GM12891 (cell line): ENCODE data around the gene SEMA3A. TPM values are rescaled to one million over a fixed set of nuclear protein-coding genes. Genes with fewer than 3 reads are reported as not detected.
A peak's percentile ranks its signal among the peaks of the same experiment; 100 is the strongest.
"Not testable (repeated sequence)": the region's sequence is repeated elsewhere in the genome, so short reads cannot be mapped to it uniquely, and the experiment has no call there.

Experiments
- DNase-seq: peaks from one replicate; pipeline ENCODE4 v3.0.0; 2011; ENCODE audit warnings: low spot score; ENCODE audit not compliant: insufficient read length
- FAIRE-seq: peaks from 2 replicates; lab custom pipeline; 2011; peaks lifted over from hg19 to GRCh38; lab: Jason Lieb, UNC
- PAX5 ChIP-seq: IDR thresholded peaks from 2 replicates; pipeline ENCODE4 v1.6.1; 2011; ENCODE audit warnings: low read length, moderate library complexity, mild to moderate bottlenecking; ENCODE audit not compliant: insufficient read depth, severe bottlenecking
- POLR2A ChIP-seq: IDR thresholded peaks from 2 replicates; pipeline ENCODE4 v1.6.1; 2011; ENCODE audit warnings: low read depth, low read length, control low read depth
- POLR2AphosphoS5 ChIP-seq: IDR thresholded peaks from 2 replicates; pipeline ENCODE4 v1.6.1; 2011; ENCODE audit warnings: low read depth, low read length, control low read depth
- POU2F2 ChIP-seq: IDR thresholded peaks from 2 replicates; pipeline ENCODE4 v1.6.1; 2011; ENCODE audit warnings: low read depth, mild to moderate bottlenecking, control low read depth, low read length, moderate library complexity
- SPI1 ChIP-seq: IDR thresholded peaks from 2 replicates; pipeline ENCODE4 v1.6.1; 2011; ENCODE audit warnings: low read depth, low read length, control low read depth
- TAF1 ChIP-seq: IDR thresholded peaks from 2 replicates; pipeline ENCODE4 v1.6.1; 2011; ENCODE audit warnings: low read depth, low read length, control low read depth
- polyA plus RNA-seq: library from polyadenylated mRNA; unstranded; fragments of >200 nt; gene quantifications from one replicate; pipeline ENCODE4 v1.2.1, GENCODE V29; 2012; ENCODE audit warnings: low read depth, missing spikeins, inconsistent platforms; ENCODE audit not compliant: missing spikeins

SEMA3A gene
- polyA plus RNA-seq = 0.85 TPM

DNA sequence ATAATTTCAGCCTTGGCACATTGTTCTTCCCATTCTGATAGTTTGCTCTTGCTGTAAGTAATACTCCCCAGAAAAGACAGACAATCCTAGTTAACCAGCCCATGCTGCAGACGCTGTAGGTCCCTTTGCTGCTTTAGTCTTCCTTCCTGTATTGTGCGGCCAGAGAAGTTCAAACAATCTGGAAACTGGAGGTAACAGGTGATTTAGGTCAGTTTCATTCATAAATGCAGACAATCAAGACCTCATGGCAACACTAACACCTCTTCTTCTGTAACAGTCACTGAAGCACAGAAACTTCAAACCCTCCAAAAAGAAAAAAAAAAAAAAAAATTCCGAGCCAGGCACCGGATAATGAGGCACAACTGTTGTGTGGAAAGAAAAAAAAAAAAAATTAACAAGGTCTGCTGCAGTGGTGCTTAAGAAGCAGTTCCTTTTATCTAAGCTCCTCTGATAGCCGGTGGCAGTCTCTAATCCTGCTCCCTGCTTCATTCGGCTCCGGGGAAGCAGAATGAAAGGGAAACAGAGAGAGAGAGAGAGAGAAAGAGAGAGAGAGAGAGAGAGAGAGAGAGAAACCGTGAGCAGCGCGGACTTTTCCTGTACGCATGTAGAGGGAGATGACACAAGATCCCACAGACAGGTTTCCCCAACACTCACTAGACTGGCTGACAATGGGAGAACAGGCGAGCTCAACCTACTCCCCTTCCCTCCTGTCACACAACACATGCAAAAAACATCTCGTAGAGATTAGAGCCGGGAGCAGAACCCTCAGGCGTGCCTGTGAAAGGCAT, at the start of gene SEMA3A:
Gene SEMA3A, minus strand, starts transcription at position 306 of the 788 bp plus-strand sequence. Its CDS starts 203 bp downstream, at position 103.
- peak; percentile 32; the same call in 1 of the 2 replicates for TF ChIP-seq TAF1
- 0 out of 2 replicates have a peak, but pooled peaks have one; percentile 30 for TF ChIP-seq SPI1
- TF ChIP-seq POLR2AphosphoS5 = no peak
- no peak for TF ChIP-seq POU2F2
- no peak for TF ChIP-seq POLR2A
- peak; percentile 23 for FAIRE-seq
- no peak for DNase-seq

- FAIRE-seq, DNase-seq: not testable (repeated sequence)
- TF ChIP-seq SPI1 = peak; percentile 69
These were observed 48.4 kb upstream of the SEMA3A start for GRCh38 chr7:84243037-84243436.

- TF ChIP-seq PAX5 = no peak
- no peak for TF ChIP-seq SPI1
- no peak for TF ChIP-seq POU2F2
- no peak for TF ChIP-seq POLR2AphosphoS5
- TF ChIP-seq POLR2A = no peak
- no peak for FAIRE-seq
- no peak for DNase-seq
These were observed 44.0 kb upstream of the SEMA3A start for GRCh38 chr7:84238596-84238995.

GRCh38 chr7:84237533-84238173, 43.1 kb upstream of the SEMA3A start:
- FAIRE-seq (no peak), DNase-seq (no peak)
- TF ChIP-seq TAF1 (no peak), PAX5 (no peak), POLR2AphosphoS5 (no peak), POU2F2 (no peak), SPI1 (no peak), POLR2A (no peak)

DNA sequence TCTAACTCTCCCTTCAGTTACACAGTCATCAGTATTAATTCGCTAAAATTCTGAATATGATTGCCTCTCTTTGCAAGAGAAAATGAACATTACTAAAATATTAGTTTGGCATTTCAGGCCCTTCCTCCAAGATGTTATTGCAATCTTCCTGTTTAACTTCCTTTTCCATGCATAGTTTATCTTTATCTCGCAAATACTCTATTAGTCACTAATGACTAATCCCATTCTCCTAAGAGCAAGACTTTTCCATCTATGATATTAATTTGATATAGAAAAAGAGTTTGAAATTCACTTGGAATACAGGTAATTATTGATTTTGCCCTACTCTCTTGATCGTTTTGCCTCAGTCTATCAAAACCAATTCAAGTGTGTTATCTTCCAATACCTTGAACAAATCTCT, 41.8 kb upstream of the SEMA3A start:
- TF ChIP-seq POLR2AphosphoS5 (no peak), TAF1 (no peak), SPI1 (no peak), POLR2A (no peak), PAX5 (no peak), POU2F2 (no peak)
- FAIRE-seq = no peak
- no peak for DNase-seq

DNA sequence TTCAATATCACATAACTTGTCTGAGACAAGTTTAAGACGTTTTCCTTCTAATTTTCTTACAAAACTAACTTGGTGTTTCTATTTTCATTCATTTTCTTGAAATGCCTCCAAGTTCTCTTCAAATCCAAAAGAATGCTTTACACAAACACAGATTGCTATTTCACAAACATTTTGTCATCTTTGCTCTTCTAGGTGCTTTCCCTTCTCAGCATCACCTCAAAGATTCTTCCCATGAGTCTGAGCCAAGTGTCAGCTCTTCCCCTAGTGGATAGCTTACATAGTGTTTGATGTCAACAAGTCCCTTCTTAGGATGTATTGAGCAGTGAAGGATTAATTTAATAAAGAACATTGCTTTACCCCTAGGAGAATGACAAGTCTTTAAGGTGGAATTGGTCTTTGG, 38.1 kb upstream of the SEMA3A start:
- TF ChIP-seq POLR2A = no peak
- TF ChIP-seq POU2F2 = no peak
- DNase-seq (no peak), FAIRE-seq (no peak)

GRCh38 chr7:84231157-84231556, 36.6 kb upstream of the SEMA3A start:
- no peak for DNase-seq
- FAIRE-seq = no peak
- TF ChIP-seq POLR2A = no peak
- no peak for TF ChIP-seq POLR2AphosphoS5
- TF ChIP-seq SPI1 = no peak
- TF ChIP-seq TAF1 = no peak
- no peak for TF ChIP-seq POU2F2
- TF ChIP-seq PAX5 = no peak

DNA sequence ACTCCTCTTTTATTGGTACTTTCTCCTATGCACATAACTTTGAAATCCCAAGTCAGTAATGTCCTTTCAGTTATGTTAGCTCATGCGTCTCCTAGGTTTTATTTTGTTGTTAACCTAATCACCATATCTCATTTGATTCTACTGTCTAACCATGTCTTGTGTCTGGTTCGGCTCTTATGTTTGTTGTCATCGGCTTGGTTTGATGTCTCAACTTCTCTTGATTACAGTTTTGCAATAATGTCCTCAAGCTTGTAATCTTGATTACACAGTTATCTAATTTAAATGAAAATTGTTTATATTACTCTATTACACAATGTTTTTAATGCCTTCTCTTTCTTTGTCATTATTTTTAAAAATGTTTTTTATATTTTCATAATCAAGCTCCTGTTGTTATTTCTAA, 35.9 kb upstream of the SEMA3A start:
- TF ChIP-seq PAX5 (no peak), TAF1 (no peak), POU2F2 (no peak), SPI1 (no peak), POLR2A (no peak), POLR2AphosphoS5 (no peak)
- FAIRE-seq (no peak), DNase-seq (no peak)

- FAIRE-seq (no peak), DNase-seq (no peak)
- TF ChIP-seq POU2F2 (no peak), POLR2A (no peak), POLR2AphosphoS5 (no peak), SPI1 (no peak), TAF1 (no peak), PAX5 (no peak)
These were observed 33.9 kb upstream of the SEMA3A start for GRCh38 chr7:84228526-84228925.

GRCh38 chr7:84226759-84227158, 32.2 kb upstream of the SEMA3A start:
- no peak for TF ChIP-seq PAX5
- TF ChIP-seq POLR2A = no peak
- TF ChIP-seq TAF1 = no peak
- TF ChIP-seq POU2F2 = no peak
- no peak for TF ChIP-seq POLR2AphosphoS5
- no peak for TF ChIP-seq SPI1
- no peak for FAIRE-seq
- no peak for DNase-seq
